ENCODE data around the gene PACRG. TPM values are rescaled to one million over a fixed set of nuclear protein-coding genes. Genes with fewer than 3 reads are reported as not detected.

Gene PACRG
- total RNA-seq, 2 experiments from 2014 or later, result 0.66 to 0.81 TPM

DNA sequence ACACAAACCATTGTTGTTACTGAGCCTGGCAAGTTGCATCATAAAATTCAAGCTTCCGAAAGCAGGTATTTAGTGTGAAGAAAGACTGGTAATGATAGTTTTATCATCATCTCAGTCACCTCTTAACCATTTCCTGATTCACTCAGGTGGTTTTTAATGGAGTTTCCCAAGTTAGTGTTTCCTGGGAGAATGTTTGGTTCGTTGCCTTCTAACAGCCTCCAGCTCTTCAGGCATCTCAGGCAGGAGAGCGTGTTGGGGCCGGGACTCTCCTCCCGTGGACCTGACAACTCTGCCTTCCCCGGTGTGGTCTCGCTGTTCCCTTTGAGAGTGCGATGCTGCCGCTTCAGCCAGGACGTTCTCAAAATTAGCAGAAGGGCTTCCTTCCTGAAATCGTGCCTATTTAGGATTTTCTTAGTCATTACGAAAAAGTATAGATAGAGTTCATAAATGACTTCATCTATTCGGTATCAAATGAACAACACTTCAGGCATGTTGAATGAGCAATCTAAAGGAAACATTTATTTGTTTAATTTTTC lies 581.8 kb downstream of the PACRG start:
- Histone ChIP-seq H3K36me3 (ENCODE audit: insufficient read depth, low read length) (no peaks in the 10 kb centered on the region), H3K9me3 (ENCODE audit: control insufficient read depth in 1 of 2, insufficient read depth in 1 of 2, low read length in 2 of 2) (peaks cover 0 to 5% of the 10 kb centered on the region in 2 experiments), H3K4me1 (ENCODE audit: insufficient read depth, low read length) (no peaks in the 10 kb centered on the region), H3K27ac (ENCODE audit: low read depth in 1 of 2, low read length in 2 of 2) (no peak overlapping the region), H3K4me3 (ENCODE audit: low read length) (no peak overlapping the region), H3K27me3 (ENCODE audit: control insufficient read depth in 1 of 2, insufficient read depth in 2 of 2, low read length in 2 of 2) (no peaks in the 10 kb centered on the region)
- Mint-ChIP-seq H3K9me3 (no peaks in the 10 kb centered on the region), H3K27me3 (peaks cover 5% of the 10 kb centered on the region), H3K4me1 (ENCODE audit: low read depth) (no peaks in the 10 kb centered on the region), H3K4me3 (no peak overlapping the region), H3K36me3 (ENCODE audit: low read depth) (no peaks in the 10 kb centered on the region), H3K27ac (no peak overlapping the region)
- intact Hi-C loops (cut with DNase I, micrococcal nuclease), result no loop called here
- TF ChIP-seq, protein P1, sequence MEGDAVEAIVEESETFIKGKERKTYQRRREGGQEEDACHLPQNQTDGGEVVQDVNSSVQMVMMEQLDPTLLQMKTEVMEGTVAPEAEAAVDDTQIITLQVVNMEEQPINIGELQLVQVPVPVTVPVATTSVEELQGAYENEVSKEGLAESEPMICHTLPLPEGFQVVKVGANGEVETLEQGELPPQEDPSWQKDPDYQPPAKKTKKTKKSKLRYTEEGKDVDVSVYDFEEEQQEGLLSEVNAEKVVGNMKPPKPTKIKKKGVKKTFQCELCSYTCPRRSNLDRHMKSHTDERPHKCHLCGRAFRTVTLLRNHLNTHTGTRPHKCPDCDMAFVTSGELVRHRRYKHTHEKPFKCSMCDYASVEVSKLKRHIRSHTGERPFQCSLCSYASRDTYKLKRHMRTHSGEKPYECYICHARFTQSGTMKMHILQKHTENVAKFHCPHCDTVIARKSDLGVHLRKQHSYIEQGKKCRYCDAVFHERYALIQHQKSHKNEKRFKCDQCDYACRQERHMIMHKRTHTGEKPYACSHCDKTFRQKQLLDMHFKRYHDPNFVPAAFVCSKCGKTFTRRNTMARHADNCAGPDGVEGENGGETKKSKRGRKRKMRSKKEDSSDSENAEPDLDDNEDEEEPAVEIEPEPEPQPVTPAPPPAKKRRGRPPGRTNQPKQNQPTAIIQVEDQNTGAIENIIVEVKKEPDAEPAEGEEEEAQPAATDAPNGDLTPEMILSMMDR (IDR thresholded peaks at IDR 0.05), result no peak
- POLR2A ChIA-PET, result no interaction called here
- CTCF ChIA-PET, result no interaction called here
- DNase-seq, result no peak
- no peak for ATAC-seq (ENCODE audit: poor library complexity)

DNA sequence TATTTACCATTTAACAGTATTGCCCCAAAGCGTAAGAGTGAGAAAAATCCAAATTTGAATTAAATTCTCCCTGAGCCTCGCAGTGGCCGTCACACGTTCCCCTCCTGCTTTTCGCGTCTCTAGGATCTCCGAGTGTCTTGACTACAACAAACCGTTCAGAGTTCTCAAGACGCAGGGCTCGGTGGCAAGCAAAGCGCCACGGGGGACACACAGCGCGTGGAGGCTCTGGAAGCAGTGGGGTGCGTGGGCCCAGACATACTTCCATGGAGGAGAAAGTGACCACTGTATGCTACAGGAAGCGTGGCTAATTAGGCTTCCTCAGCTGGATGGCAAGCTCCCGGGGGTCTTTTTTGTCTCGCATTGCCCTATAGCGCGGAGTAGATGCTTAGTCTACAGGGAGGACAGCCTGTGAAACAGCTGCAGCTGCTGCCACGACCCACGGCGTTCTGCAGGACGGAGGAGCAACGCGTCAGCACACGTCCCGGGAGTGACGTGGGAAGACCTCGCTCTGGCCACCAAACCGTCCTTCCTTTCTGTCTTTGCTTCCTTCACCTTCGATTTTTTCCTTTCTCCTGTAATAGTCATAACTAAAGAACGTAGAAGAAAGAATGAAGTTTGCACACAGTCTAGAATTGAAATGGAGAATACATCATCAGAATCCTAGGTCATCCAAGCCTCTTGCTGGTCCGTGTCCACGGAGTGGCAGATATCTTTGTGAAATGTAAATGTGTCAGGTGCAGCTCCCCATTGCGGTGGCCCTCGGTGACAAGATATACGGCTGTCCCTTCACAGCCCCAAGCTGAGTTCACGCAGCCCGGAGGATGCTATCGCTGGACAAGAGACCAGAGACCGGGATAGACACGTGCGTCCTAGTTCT lies 582.6 kb downstream of the PACRG start:
- Mint-ChIP-seq H3K9me3 (no peaks in the 10 kb centered on the region), H3K4me3 (no peak overlapping the region), H3K4me1 (ENCODE audit: low read depth) (no peaks in the 10 kb centered on the region), H3K27ac (no peak overlapping the region), H3K27me3 (peaks cover 8% of the 10 kb centered on the region), H3K36me3 (ENCODE audit: low read depth) (no peaks in the 10 kb centered on the region)
- POLR2A ChIA-PET, result no interaction called here
- Histone ChIP-seq H3K27ac (ENCODE audit: low read depth in 1 of 2, low read length in 2 of 2) (no peak overlapping the region), H3K4me3 (ENCODE audit: low read length) (no peak overlapping the region), H3K27me3 (ENCODE audit: control insufficient read depth in 1 of 2, insufficient read depth in 2 of 2, low read length in 2 of 2) (no peaks in the 10 kb centered on the region), H3K36me3 (ENCODE audit: insufficient read depth, low read length) (no peaks in the 10 kb centered on the region), H3K4me1 (ENCODE audit: insufficient read depth, low read length) (no peaks in the 10 kb centered on the region), H3K9me3 (ENCODE audit: control insufficient read depth in 1 of 2, insufficient read depth in 1 of 2, low read length in 2 of 2) (peaks cover 0 to 5% of the 10 kb centered on the region in 2 experiments)
- intact Hi-C loops (cut with DNase I, micrococcal nuclease), result no loop called here
- TF ChIP-seq, protein P1 (IDR thresholded peaks at IDR 0.05), result no peak
- CTCF ChIA-PET, result no interaction called here
- DNase-seq (no peak), ATAC-seq (ENCODE audit: poor library complexity) (no peak)

DNA sequence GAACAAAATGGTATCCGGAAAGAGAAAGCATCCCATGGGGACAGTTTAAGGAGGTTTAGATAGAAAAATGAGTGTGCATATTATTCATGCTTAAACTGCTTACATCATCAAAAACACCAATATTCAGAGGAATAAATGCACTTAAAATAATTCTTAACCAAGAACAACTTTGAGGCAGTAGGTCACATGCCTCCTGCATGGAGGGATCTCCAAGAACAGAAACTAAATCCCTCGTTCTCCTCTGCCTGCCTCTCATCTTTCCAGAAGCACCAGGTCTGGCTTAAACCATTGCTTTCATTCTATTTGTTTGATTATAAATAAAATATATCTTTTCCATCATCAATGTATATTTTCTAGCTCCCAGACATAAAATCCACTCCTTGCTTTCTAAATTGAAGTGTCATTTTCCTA lies 583.2 kb downstream of the PACRG start:
- ATAC-seq (ENCODE audit: poor library complexity) (no peak), DNase-seq (no peak)
- no peaks in the 10 kb centered on the region for H3K4me1 ChIP-seq (ENCODE audit: insufficient read depth, low read length)
- ChIA-PET CTCF (no interaction called here), POLR2A (no interaction called here)
- H3K9me3 Mint-ChIP-seq, result no peaks in the 10 kb centered on the region
- H3K27me3 Mint-ChIP-seq, result peaks cover 8% of the 10 kb centered on the region
- H3K27ac Mint-ChIP-seq, result no peak overlapping the region
- TF ChIP-seq, protein P1 (IDR thresholded peaks at IDR 0.05), result no peak
- intact Hi-C loops (cut with DNase I, micrococcal nuclease), result no loop called here
- no peaks in the 10 kb centered on the region for H3K27me3 ChIP-seq (ENCODE audit: control insufficient read depth in 1 of 2, insufficient read depth in 2 of 2, low read length in 2 of 2)
- H3K9me3 ChIP-seq (ENCODE audit: control insufficient read depth in 1 of 2, insufficient read depth in 1 of 2, low read length in 2 of 2), result peaks cover 0 to 5% of the 10 kb centered on the region in 2 experiments
- H3K36me3 Mint-ChIP-seq (ENCODE audit: low read depth), result no peaks in the 10 kb centered on the region
- H3K4me1 Mint-ChIP-seq (ENCODE audit: low read depth), result no peaks in the 10 kb centered on the region
- H3K4me3 Mint-ChIP-seq, result no peak overlapping the region
- H3K4me3 ChIP-seq (ENCODE audit: low read length), result no peak overlapping the region
- H3K27ac ChIP-seq (ENCODE audit: low read depth in 1 of 2, low read length in 2 of 2), result no peak overlapping the region
- H3K36me3 ChIP-seq (ENCODE audit: insufficient read depth, low read length), result no peaks in the 10 kb centered on the region
